Sciatic nerve (tissue), 2 donors: ENCODE data around the gene MISP3. TPM values are rescaled to one million over a fixed set of nuclear protein-coding genes. Genes with fewer than 3 reads are reported as not detected.

Experiments used
- ATAC-seq: fragments of 200-7000 bp; cut with Tn5 transposase; one replicate; pipeline ENCODE4 v1.9.1; 2020; ENCODE audit warnings: mild to moderate bottlenecking, moderate library complexity
- DNase-seq: peaks from one replicate; pipeline ENCODE4 v3.0.0-alpha.2; 2020; ENCODE audit warnings: low spot score
- intact Hi-C: fragments of 100-400 bp; cut with DNase I; formaldehyde crosslinking; loops from one replicate; pipeline ENCODE4 v1.14.2; 2022
- total RNA-seq: library from RNA; stranded (reverse); fragmentation: NEBNext Ultra II Directional; extraction: Animal tissue kit (Norgen Biotek cat#: 25700); gene quantifications from one replicate; pipeline ENCODE4 v1.2.1, GENCODE V29; 2021
- donor health status: DM: no; HTN: no; CAD: no.
- donor health status: DM: no; HTN: no; CAD: no.

MISP3 gene
- total RNA-seq, 1 donor from 2014 or later = 5.6 TPM

DNA sequence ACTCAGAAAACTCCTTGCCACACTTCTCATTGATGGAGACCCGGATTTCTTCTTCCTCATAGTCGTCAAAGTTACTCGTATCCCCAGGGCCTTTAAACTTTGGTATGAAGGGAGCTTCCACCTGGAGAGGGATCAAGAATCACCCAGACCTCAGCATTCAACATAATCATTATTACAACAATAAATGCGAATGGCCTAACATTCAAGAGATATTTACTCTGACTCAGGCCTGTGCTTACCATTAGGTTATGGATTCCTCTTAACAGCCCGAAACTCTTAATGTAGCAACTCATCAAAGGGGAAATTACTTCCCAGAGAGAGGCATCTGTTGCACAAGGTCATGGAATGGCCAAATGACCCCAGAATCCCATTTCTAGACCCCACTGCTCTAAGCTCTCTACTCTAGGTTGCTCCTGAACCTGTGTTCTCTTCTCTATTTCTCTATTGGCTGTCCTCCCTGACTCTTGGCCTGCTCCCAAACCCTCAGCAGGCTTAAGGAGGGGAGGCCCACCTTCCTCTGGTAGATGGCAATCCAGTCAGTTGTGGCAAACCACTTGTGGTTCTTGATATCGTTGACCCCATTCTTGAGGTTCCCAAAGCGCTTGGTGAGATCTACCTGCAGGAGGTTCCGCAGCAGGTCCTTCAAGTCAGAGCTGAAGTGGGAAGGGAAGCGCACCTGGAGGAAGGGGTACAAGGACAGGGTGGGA lies 20.7 kb downstream of the MISP3 start:
- ATAC-seq = no peak
- DNase-seq = no peak
- intact Hi-C loops = no loop called here

GRCh38 chr19:14094854-14095253 lies 22.3 kb downstream of the MISP3 start:
- no peak for ATAC-seq
- intact Hi-C loops = no loop called here
- no peak for DNase-seq

- ATAC-seq (no peak), DNase-seq (no peak)
- intact Hi-C loops = no loop called here
Measured at GRCh38 chr19:14096272-14096992, 23.8 kb downstream of the MISP3 start.

DNA sequence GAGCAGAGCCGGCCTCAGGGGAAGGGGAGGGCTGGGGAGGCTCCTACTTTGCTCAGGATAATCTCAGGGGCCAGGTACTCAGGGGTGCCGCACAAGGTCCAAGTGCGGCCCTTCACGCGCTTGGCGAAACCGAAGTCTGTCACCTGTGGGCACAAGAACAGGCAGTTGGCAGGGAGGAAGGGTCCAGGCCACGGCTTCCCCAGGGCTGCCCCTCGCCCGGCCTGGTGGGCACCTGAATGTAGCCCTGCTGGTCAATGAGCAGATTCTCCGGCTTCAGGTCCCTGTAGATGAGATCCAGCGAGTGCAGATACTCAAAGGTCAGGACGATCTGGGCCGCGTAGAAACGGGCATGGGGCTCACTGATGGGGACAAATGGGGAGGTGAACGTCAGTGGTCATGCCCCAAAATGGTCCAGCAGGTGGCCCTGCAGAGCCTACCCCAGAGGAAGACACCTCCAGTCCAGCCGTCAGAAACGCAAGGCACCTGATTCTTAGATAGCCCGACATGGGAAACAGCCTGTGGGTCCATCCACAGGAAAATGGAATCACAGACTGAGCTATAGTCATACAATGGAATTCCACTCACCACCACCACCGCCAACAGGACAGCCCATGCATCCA lies 25.1 kb downstream of the MISP3 start:
- ATAC-seq = no peak
- no peak for DNase-seq
- intact Hi-C loops = no loop called here

- intact Hi-C loops = no loop called here
- ATAC-seq = no peak
- no peak for DNase-seq
Measured at GRCh38 chr19:14101003-14101545, 28.5 kb downstream of the MISP3 start.

DNA sequence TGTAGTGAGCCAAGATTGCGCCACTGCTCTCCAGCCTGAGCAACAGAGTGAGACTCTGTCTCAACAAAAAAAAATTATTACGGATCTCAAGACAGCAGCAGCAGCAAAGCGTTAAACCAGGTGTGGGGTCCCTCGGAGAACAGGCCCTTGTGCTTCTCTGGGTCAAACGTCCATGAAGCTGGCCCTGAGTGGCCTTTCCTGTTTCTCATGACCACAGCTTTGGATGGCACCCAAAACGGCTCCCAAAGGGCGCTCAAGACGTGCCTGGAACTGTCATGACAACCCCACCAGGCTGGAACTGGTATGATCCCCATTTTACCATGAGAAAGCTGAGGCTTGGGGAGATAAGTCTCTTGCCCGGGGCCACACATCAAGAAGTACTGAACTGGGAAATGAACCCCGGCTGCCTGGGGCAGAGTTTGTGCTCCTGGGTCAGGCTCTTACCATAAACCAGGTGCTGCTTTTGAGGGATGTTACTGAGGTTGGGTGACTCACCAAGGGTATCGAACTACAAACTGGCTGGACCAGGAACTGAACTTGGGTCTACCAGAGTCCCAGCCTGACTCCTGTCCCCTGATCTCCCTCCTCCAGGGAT lies 29.6 kb downstream of the MISP3 start:
- intact Hi-C loops = no loop called here
- ATAC-seq = no peak
- DNase-seq = no peak

DNA sequence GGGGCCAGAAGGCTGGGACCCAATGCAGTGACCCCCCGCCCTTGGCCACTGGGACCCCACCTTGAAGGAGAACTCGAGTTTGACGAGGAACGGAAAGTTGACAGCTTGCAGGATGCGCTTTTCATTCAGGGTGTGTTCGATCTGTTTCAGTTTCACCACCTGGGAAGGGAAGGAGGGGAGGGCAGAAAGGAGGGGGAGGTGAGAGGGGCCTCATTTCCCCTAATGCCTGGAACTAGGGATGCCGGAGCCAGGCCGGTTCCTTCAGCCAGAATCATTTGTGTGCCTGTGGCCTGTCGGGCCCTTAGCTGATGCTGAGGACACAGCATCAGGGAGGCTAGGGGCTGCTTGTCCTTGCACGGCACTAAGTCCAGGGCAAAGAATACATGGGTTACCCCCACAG lies 30.2 kb downstream of the MISP3 start:
- intact Hi-C loops = no loop called here
- DNase-seq (no peak), ATAC-seq (no peak)

DNA sequence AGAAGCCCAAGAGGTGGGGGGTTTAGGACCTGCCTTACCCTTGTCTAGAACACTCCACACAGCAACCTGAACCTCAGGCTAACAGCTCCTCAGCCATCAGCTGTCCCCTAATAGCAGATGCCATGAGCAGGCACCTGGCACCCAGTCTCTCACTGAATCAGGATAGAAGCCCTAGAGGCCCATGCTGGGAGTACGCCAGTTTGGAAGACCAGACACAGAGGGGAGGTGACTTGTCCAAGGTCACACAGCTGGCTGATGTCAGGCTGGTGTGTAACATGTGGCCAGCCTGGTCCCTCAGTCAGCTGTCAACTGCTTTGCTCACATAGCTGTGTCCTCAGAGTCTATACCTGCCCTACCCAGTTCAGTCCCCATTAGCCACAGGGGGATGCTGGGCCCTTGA lies 30.7 kb downstream of the MISP3 start:
- DNase-seq = no peak
- no peak for ATAC-seq
- intact Hi-C loops = no loop called here

GRCh38 chr19:14105680-14106079 lies 33.1 kb downstream of the MISP3 start:
- ATAC-seq (no peak), DNase-seq (no peak)
- intact Hi-C loops = no loop called here

GRCh38 chr19:14106840-14107239 lies 34.3 kb downstream of the MISP3 start:
- intact Hi-C loops = no loop called here
- DNase-seq = no peak
- no peak for ATAC-seq

DNA sequence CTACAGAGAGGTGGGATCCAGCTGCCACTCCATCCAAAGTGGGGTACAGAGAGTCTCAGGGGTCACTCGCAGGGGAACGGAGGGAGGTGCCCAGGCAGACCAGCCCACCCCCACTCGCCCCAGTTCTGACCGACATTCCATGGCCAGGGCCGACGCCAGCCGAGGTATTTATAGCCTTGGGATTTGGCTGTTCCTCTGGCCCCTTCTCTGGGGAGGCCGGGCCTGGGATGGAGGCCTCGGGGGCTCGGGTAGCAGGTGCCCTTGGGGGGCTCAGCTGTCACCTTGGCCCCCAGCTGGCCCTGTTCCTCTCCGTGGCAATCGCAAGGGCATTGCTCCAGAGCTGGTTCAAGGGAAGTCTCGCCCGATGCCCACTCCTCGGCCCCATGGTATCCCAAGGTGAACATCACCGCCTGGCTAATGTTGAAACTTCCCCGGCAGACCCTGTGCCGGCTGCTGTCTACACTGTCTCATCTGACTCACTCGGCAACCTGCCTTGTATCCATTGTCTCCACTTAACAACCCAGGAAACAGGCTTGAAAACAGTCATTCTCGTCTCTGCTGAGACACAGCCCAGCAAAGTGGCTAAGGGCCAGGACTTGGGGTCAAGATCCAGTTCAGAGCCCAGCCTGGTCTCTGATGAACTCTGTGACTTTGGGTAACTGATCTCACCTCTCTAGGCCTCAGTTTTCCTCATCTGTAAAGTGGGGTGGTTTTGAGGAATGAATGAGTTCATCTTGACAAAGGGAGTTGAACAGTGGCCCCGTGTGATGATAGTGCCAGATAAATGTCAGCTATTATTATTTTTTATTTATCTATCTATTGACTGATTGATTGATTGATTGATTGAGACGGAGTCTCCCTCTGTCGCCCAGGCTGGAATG lies 35.2 kb downstream of the MISP3 start:
- no peak for DNase-seq
- intact Hi-C loops = no loop called here
- ATAC-seq = no peak

- intact Hi-C loops = no loop called here
- ATAC-seq (no peak), DNase-seq (no peak)
Measured at GRCh38 chr19:14110650-14111049, 38.1 kb downstream of the MISP3 start.

DNA sequence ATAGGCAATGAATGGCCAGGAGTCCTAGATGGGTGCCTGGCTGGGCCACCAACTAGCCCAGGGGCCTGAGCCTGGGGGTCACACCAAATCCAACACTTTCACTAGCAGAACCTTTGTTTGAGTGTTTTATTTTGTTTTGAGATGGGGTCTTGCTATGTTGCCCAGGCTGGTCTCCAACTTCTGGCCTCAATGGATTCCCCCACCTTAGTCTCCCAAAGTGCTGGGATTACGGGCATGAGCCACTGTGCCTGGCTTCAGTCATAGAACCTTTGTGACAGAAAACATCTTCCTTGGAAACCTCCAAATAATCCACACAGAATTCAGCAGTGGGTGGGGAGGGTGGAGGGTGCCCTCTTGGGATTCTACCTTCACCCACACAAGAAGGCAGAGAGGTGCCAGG lies 38.9 kb downstream of the MISP3 start:
- intact Hi-C loops = no loop called here
- ATAC-seq (no peak), DNase-seq (no peak)

GRCh38 chr19:14112051-14112808 lies 39.6 kb downstream of the MISP3 start:
- intact Hi-C loops = no loop called here

GRCh38 chr19:14112809-14113385 lies 40.3 kb downstream of the MISP3 start:
- ATAC-seq = peak; percentile 50
- no peak for DNase-seq
- intact Hi-C loops = no loop called here

More at GRCh38 chr19:14112051-14112808, 39.6 kb downstream of the MISP3 start:
- no peak for DNase-seq
- ATAC-seq = peak; percentile 41

- DNase-seq = peak; percentile 75
- no peak for ATAC-seq
- intact Hi-C loops = no loop called here
Measured at GRCh38 chr19:14113762-14114414, 41.3 kb downstream of the MISP3 start.

DNA sequence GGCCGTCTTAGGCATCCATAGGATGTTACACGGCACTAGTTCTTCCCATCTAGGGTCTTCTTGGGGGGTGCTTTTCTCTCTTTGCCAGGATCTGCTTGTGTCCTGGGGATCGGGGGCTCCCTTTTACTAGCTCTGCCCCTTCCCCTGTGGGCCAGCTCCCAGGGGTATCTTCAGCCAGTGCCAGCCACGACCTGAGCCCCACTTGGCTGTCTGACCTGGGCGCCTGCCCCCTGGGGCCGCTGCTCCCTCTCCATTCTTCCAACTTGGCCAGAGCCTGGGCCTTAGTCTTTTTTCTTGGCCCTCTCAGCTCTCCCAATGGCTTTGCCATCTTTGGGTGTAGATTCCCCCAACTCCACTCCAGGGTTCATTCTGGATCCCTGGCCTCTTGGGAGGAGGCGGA lies 41.9 kb downstream of the MISP3 start:
- DNase-seq = no peak
- ATAC-seq = no peak
- intact Hi-C loops = no loop called here
